SK-N-SH treated with all-trans-retinoic acid at 6 μM for 48 hours (cell line): Measurements from ENCODE around the gene KCNS1.

Experiments
- ATAC-seq: fragments of 200-7000 bp; cut with Tn5 transposase; 3 replicates; pipeline ENCODE4 v1.9.1; 2020; ENCODE audit warnings: mild to moderate bottlenecking, moderate library complexity
- ARNTL ChIP-seq: fragments of 450-650 bp; formaldehyde crosslinking; IDR thresholded peaks from 2 replicates; pipeline ENCODE4 v1.5.0; 2020; ENCODE audit warnings: low read depth, mild to moderate bottlenecking, moderate library complexity, borderline replicate concordance
- CREB5 ChIP-seq: fragments of 250-450 bp; sonication (Bioruptor Pico); IDR thresholded peaks from 2 replicates; pipeline ENCODE4 v1.5.1; 2020; ENCODE audit warnings: low read depth, mild to moderate bottlenecking, moderate library complexity
- CSDC2 ChIP-seq: fragments of 250-450 bp; sonication (Bioruptor Pico); IDR thresholded peaks from 2 replicates; pipeline ENCODE4 v1.5.0; 2020; ENCODE audit warnings: mild to moderate bottlenecking, moderate library complexity
- CSRNP3 ChIP-seq: fragments of 250-450 bp; sonication (Bioruptor Pico); IDR thresholded peaks from 2 replicates; pipeline ENCODE4 v1.5.1; 2021; ENCODE audit warnings: mild to moderate bottlenecking, moderate library complexity
- GLIS3 ChIP-seq: fragments of 250-450 bp; sonication (Bioruptor Pico); IDR thresholded peaks from 2 replicates; pipeline ENCODE4 v1.5.0; 2020; ENCODE audit warnings: mild to moderate bottlenecking, moderate library complexity
- ISL1 ChIP-seq: fragments of 250-450 bp; sonication (Bioruptor Pico); IDR thresholded peaks from 2 replicates; pipeline ENCODE4 v2.1.2; 2022; ENCODE audit warnings: mild to moderate bottlenecking, moderate library complexity
- OSR1 ChIP-seq: fragments of 250-450 bp; sonication (Bioruptor Pico); IDR thresholded peaks from 2 replicates; pipeline ENCODE4 v1.8.0; 2022; ENCODE audit warnings: moderate library complexity, mild to moderate bottlenecking, inconsistent platforms
- PATZ1 ChIP-seq: fragments of 250-450 bp; sonication (Bioruptor Pico); IDR thresholded peaks from 2 replicates; pipeline ENCODE4 v1.8.0; 2020; ENCODE audit warnings: mild to moderate bottlenecking, moderate library complexity, borderline replicate concordance
- POU6F1 ChIP-seq: fragments of 250-450 bp; sonication (Bioruptor Pico); IDR thresholded peaks from 2 replicates; pipeline ENCODE4 v1.8.0; 2021; ENCODE audit warnings: low read depth, mild to moderate bottlenecking, moderate library complexity, borderline replicate concordance
- PPARA ChIP-seq: fragments of 250-450 bp; sonication (Bioruptor Pico); IDR thresholded peaks from 2 replicates; pipeline ENCODE4 v1.5.0; 2020; ENCODE audit warnings: mild to moderate bottlenecking, borderline replicate concordance
- RARB ChIP-seq: fragments of 250-450 bp; sonication (Bioruptor Pico); IDR thresholded peaks from 2 replicates; pipeline ENCODE4 v1.8.0; 2021; ENCODE audit warnings: mild to moderate bottlenecking, moderate library complexity
- SNAI2 ChIP-seq: fragments of 250-450 bp; sonication (Bioruptor Pico); IDR thresholded peaks from 2 replicates; pipeline ENCODE4 v1.5.0; 2020; ENCODE audit warnings: mild to moderate bottlenecking, moderate library complexity
- TCF4 ChIP-seq: fragments of 250-450 bp; sonication (Bioruptor Pico); IDR thresholded peaks from 2 replicates; pipeline ENCODE4 v1.8.0; 2021; ENCODE audit warnings: mild to moderate bottlenecking, moderate library complexity, borderline replicate concordance
- TOX ChIP-seq: fragments of 250-450 bp; sonication (Bioruptor Pico); IDR thresholded peaks from 2 replicates; pipeline ENCODE4 v1.8.0; 2021; ENCODE audit warnings: mild to moderate bottlenecking, moderate library complexity, borderline replicate concordance
- TSHZ2 ChIP-seq: fragments of 250-450 bp; sonication (Bioruptor Pico); IDR thresholded peaks from 2 replicates; pipeline ENCODE4 v1.5.0; 2020; ENCODE audit warnings: mild to moderate bottlenecking, moderate library complexity
- ZC3H10 ChIP-seq: fragments of 250-450 bp; sonication (Bioruptor Pico); IDR thresholded peaks from 2 replicates; pipeline ENCODE4 v1.5.1; 2021; ENCODE audit warnings: mild to moderate bottlenecking, moderate library complexity
- ZFP3 ChIP-seq: fragments of 250-450 bp; sonication (Bioruptor Pico); IDR thresholded peaks from 2 replicates; pipeline ENCODE4 v1.5.0; 2020; ENCODE audit warnings: mild to moderate bottlenecking, moderate library complexity
- ZFP30 ChIP-seq: fragments of 450-650 bp; formaldehyde crosslinking; IDR thresholded peaks from 2 replicates; pipeline ENCODE4 v1.5.0; 2022; ENCODE audit warnings: mild to moderate bottlenecking, moderate library complexity
- ZNF565 ChIP-seq: fragments of 450-650 bp; formaldehyde crosslinking; conservative IDR thresholded peaks from 2 replicates; pipeline ENCODE4 v1.5.0; 2020; ENCODE audit warnings: low read depth, mild to moderate bottlenecking, moderate library complexity
- ZNF70 ChIP-seq: fragments of 450-650 bp; formaldehyde crosslinking; IDR thresholded peaks from 2 replicates; pipeline ENCODE4 v1.5.0; 2020; ENCODE audit warnings: mild to moderate bottlenecking, moderate library complexity
- ZNF8 ChIP-seq: fragments of 450-650 bp; formaldehyde crosslinking; IDR thresholded peaks from 2 replicates; pipeline ENCODE4 v1.5.0; 2020; ENCODE audit warnings: mild to moderate bottlenecking, moderate library complexity

The KCNS1 gene

GRCh38 chr20:45087097-45087790 lies 13.7 kb downstream of the KCNS1 start (continued):
- no peak for TF ChIP-seq ZFP30 (CRISPR knock-in tag)
- no peak for TF ChIP-seq ISL1 (CRISPR knock-in tag)
- no peak for TF ChIP-seq ZC3H10

- no peak for ATAC-seq
- no peak for TF ChIP-seq ISL1 (CRISPR knock-in tag)
- TF ChIP-seq ZC3H10, result no peak
- TF ChIP-seq PPARA, result no peak
- no peak for TF ChIP-seq GLIS3 (CRISPR knock-in tag)
- TF ChIP-seq ARNTL (CRISPR knock-in tag), result no peak
- no peak for TF ChIP-seq ZNF8
- no peak for TF ChIP-seq ZNF70
- TF ChIP-seq ZFP30 (CRISPR knock-in tag), result no peak
- TF ChIP-seq POU6F1 (CRISPR knock-in tag), result no peak
- no peak for TF ChIP-seq TSHZ2 (CRISPR knock-in tag)
- no peak for TF ChIP-seq PATZ1 (CRISPR knock-in tag)
- TF ChIP-seq TOX (CRISPR knock-in tag), result no peak
Observed at GRCh38 chr20:45085867-45086266, 15.1 kb downstream of the KCNS1 start.

GRCh38 chr20:45085289-45085688 lies 15.6 kb downstream of the KCNS1 start:
- no peak for ATAC-seq
- no peak for TF ChIP-seq ZNF70
- TF ChIP-seq TOX (CRISPR knock-in tag), result no peak
- no peak for TF ChIP-seq OSR1 (CRISPR knock-in tag)
- no peak for TF ChIP-seq ISL1 (CRISPR knock-in tag)
- no peak for TF ChIP-seq POU6F1 (CRISPR knock-in tag)
- no peak for TF ChIP-seq ARNTL (CRISPR knock-in tag)
- TF ChIP-seq ZNF565, result no peak
- no peak for TF ChIP-seq ZNF8
- TF ChIP-seq ZC3H10, result no peak
- TF ChIP-seq ZFP30 (CRISPR knock-in tag), result no peak
- TF ChIP-seq RARB (CRISPR knock-in tag), result no peak
- no peak for TF ChIP-seq CREB5 (CRISPR knock-in tag)
- no peak for TF ChIP-seq ZFP3 (CRISPR knock-in tag)
- no peak for TF ChIP-seq TCF4
- TF ChIP-seq GLIS3 (CRISPR knock-in tag), result no peak
- no peak for TF ChIP-seq CSDC2 (CRISPR knock-in tag)
- no peak for TF ChIP-seq TSHZ2 (CRISPR knock-in tag)
- TF ChIP-seq SNAI2 (CRISPR knock-in tag), result no peak
- no peak for TF ChIP-seq CSRNP3 (CRISPR knock-in tag)
